ENCODE results near the gene MLX. TPM values are rescaled to one million over a fixed set of nuclear protein-coding genes. Genes with fewer than 3 reads are reported as not detected.

Gene MLX
- total and polyA plus RNA-seq, 2 donors (not counting 1 experiment from before 2014, with no cell fraction given), result 62.4 to 66.6 TPM

DNA sequence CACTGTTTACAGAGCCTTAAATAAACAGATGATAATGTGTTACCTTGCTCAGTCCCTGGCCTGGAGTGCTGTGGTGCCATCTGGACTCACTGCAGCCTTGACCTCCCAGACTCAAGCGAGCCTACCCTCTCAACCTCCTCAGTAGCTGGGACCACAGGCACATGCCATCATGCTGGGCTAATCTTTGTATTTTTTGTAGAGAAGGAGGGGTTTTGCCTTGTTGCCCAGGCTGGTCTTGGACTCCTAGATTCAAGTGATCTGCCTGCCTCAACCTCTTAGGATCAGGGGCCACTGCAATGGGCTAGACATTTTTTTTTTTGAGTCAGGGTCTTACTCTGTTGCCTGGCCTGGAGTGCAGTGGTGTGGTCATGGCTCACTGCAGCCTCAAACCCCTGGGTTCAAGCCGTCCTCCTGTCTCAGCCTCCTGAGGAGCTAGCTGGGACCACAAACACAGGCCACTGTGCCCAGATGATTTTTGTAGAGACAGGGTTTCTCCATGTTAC lies 35.9 kb upstream of the MLX start:
- Histone ChIP-seq H3K4me1 (ENCODE audit: control insufficient read depth in 2 of 2, insufficient read depth in 2 of 2, low read length in 2 of 2) (peaks cover 32 to 47% of the 10 kb centered on the region in 2 donors), H3K4me3 (ENCODE audit: control extremely low read depth in 1 of 5, extremely low read depth in 1 of 5, insufficient read depth in 1 of 5, low read depth in 2 of 5, low read length in 4 of 5) (no peak overlapping the region), H2AFZ (ENCODE audit: insufficient read depth, low read depth, low read length, poor library complexity, severe bottlenecking) (no peak overlapping the region), H3K9me3 (ENCODE audit: control extremely low read depth in 1 of 3, control insufficient read depth in 2 of 3, insufficient read depth in 1 of 3, low read length in 2 of 3) (no peaks in the 10 kb centered on the region), H3K27ac (ENCODE audit: low read length in 2 of 2) (no peak overlapping the region), H3K9ac (ENCODE audit: low read length) (no peak overlapping the region), H3K27me3 (replicated peaks in 1 of 4; ENCODE audit: control extremely low read depth in 1 of 4, control insufficient read depth in 3 of 4, insufficient read depth in 4 of 4, low read length in 3 of 4) (no peaks in the 10 kb centered on the region), H4K20me1 (ENCODE audit: control insufficient read depth, insufficient read depth, low read length, poor library complexity, severe bottlenecking) (no peaks in the 10 kb centered on the region), H3K4me2 (replicated peaks; ENCODE audit: low read depth, low read length, poor library complexity, severe bottlenecking) (peak overlapping the region; percentile 65), H3K36me3 (replicated peaks in 1 of 2; ENCODE audit: control extremely low read depth in 1 of 2, control insufficient read depth in 1 of 2, extremely low read depth in 1 of 2, insufficient read depth in 2 of 2, low read length in 1 of 2) (no peaks in the 10 kb centered on the region), H3K79me2 (ENCODE audit: control insufficient read depth, insufficient read depth, low read length) (peaks cover 4% of the 10 kb centered on the region)
- CTCF ChIA-PET, result interaction anchor here (0.7 to 2.1 kb wide), 9 partner anchors 10 to 214 kb away, joined by 3 to 11 read pairs (median 6); partner anchors contain the start of genes MLX and PSMC3IP
- no peak for ATAC-seq (ENCODE audit: low read depth)
- POLR2A ChIA-PET, result interaction anchor here (0.7 kb wide), 1 partner anchor 612 kb away, joined by 3 read pairs; the partner anchor contains the start of gene ACLY
- peak overlapping the region; percentile 78 for H3K27ac Mint-ChIP-seq
- peak overlapping the region; percentile 93 for H3K4me3 Mint-ChIP-seq
- intact Hi-C loops (cut with micrococcal nuclease), result no loop called here
- H3K9me3 Mint-ChIP-seq (ENCODE audit: insufficient read depth), result no peaks in the 10 kb centered on the region
- peaks cover 40% of the 10 kb centered on the region for H3K4me1 Mint-ChIP-seq
- 100% methylated on average over 1 of the region's 2 CpGs for WGBS (ENCODE audit: insufficient coverage)
- DNase-seq, result no peak
- TF ChIP-seq, protein P1, sequence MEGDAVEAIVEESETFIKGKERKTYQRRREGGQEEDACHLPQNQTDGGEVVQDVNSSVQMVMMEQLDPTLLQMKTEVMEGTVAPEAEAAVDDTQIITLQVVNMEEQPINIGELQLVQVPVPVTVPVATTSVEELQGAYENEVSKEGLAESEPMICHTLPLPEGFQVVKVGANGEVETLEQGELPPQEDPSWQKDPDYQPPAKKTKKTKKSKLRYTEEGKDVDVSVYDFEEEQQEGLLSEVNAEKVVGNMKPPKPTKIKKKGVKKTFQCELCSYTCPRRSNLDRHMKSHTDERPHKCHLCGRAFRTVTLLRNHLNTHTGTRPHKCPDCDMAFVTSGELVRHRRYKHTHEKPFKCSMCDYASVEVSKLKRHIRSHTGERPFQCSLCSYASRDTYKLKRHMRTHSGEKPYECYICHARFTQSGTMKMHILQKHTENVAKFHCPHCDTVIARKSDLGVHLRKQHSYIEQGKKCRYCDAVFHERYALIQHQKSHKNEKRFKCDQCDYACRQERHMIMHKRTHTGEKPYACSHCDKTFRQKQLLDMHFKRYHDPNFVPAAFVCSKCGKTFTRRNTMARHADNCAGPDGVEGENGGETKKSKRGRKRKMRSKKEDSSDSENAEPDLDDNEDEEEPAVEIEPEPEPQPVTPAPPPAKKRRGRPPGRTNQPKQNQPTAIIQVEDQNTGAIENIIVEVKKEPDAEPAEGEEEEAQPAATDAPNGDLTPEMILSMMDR (IDR thresholded peaks at IDR 0.05), result no peak
- TF ChIP-seq EZH2 (IDR thresholded peaks at IDR 0.05; ENCODE audit: borderline replicate concordance, insufficient read depth, low read depth, low read length, poor library complexity, severe bottlenecking), result no peak
- H3K27me3 Mint-ChIP-seq, result no peaks in the 10 kb centered on the region
